ENCODE data around the gene AMDHD1.

The AMDHD1 gene

DNA sequence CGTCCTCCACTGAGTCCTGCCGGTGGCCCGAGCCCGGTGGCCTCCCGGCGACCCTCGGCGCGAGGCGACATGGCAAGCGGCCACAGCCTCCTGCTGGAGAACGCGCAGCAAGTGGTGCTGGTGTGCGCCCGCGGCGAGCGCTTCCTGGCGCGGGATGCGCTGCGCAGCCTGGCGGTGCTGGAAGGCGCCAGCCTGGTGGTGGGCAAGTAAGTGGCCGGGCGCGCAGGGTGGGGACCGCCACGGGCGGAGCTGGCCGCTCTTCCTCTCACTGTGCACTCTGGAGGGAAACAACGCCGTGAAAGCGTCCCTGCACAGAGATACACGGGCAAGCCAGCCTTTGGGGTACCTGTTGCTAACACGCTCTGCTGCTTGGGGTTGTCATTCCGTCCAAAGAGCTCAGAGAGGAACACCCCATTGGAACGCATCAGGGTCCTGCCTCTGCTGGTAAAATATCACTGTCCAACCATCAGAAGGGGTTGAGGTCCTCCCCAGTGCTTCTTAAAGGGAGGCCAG lies at the start of gene AMDHD1:
AMDHD1 (plus strand) TSS at position 2 of the 513 bp plus-strand sequence; CDS start at position 70, 68 bp downstream.
- Histone ChIP-seq H3K4me3 (ENCODE audit: low read depth, low read length) (peak within 1 kb of the TSS; percentile 89), H3K36me3 (ENCODE audit: control insufficient read depth, insufficient read depth, low read length) (no peaks in the 10 kb centered on the region), H3K9ac (ENCODE audit: low read depth, low read length) (peak within 1 kb of the TSS; percentile 66), H3K27me3 (ENCODE audit: control insufficient read depth, insufficient read depth, low read length) (peaks cover 8% of the 10 kb centered on the region), H3K9me3 (ENCODE audit: control insufficient read depth, insufficient read depth, low read length) (no peaks in the 10 kb centered on the region), H3K4me1 (ENCODE audit: control insufficient read depth, insufficient read depth, low read length) (no peaks in the 10 kb centered on the region)

GRCh38 chr12:95896846-95897245 lies 46.3 kb upstream of the AMDHD1 start:
- Histone ChIP-seq H3K36me3 (ENCODE audit: control insufficient read depth, insufficient read depth, low read length) (no peaks in the 10 kb centered on the region), H3K4me3 (ENCODE audit: low read depth, low read length) (no peak overlapping the region), H3K4me1 (ENCODE audit: control insufficient read depth, insufficient read depth, low read length) (no peaks in the 10 kb centered on the region), H3K9me3 (ENCODE audit: control insufficient read depth, insufficient read depth, low read length) (no peaks in the 10 kb centered on the region), H3K27me3 (ENCODE audit: control insufficient read depth, insufficient read depth, low read length) (no peaks in the 10 kb centered on the region), H3K9ac (ENCODE audit: low read depth, low read length) (no peak overlapping the region)

GRCh38 chr12:95898081-95898480 lies 45.0 kb upstream of the AMDHD1 start:
- Histone ChIP-seq H3K9ac (ENCODE audit: low read depth, low read length) (no peak overlapping the region), H3K4me3 (ENCODE audit: low read depth, low read length) (no peak overlapping the region)

GRCh38 chr12:95908573-95908972 lies 34.6 kb upstream of the AMDHD1 start:
- no peaks in the 10 kb centered on the region for H3K27me3 ChIP-seq (ENCODE audit: control insufficient read depth, insufficient read depth, low read length)
- H3K4me3 ChIP-seq (ENCODE audit: low read depth, low read length): no peak overlapping the region
- no peaks in the 10 kb centered on the region for H3K9me3 ChIP-seq (ENCODE audit: control insufficient read depth, insufficient read depth, low read length)
- H3K36me3 ChIP-seq (ENCODE audit: control insufficient read depth, insufficient read depth, low read length): no peaks in the 10 kb centered on the region
- H3K4me1 ChIP-seq (ENCODE audit: control insufficient read depth, insufficient read depth, low read length): no peaks in the 10 kb centered on the region
- H3K9ac ChIP-seq (ENCODE audit: low read depth, low read length): no peak overlapping the region

More at GRCh38 chr12:95898081-95898480, 45.0 kb upstream of the AMDHD1 start:
- Histone ChIP-seq H3K36me3 (ENCODE audit: control insufficient read depth, insufficient read depth, low read length) (no peaks in the 10 kb centered on the region), H3K27me3 (ENCODE audit: control insufficient read depth, insufficient read depth, low read length) (no peaks in the 10 kb centered on the region), H3K4me1 (ENCODE audit: control insufficient read depth, insufficient read depth, low read length) (no peaks in the 10 kb centered on the region), H3K9me3 (ENCODE audit: control insufficient read depth, insufficient read depth, low read length) (no peaks in the 10 kb centered on the region)

- H3K36me3 ChIP-seq (ENCODE audit: control insufficient read depth, insufficient read depth, low read length): no peaks in the 10 kb centered on the region
- H3K4me3 ChIP-seq (ENCODE audit: low read depth, low read length): no peak overlapping the region
- H3K4me1 ChIP-seq (ENCODE audit: control insufficient read depth, insufficient read depth, low read length): no peaks in the 10 kb centered on the region
- H3K27me3 ChIP-seq (ENCODE audit: control insufficient read depth, insufficient read depth, low read length): no peaks in the 10 kb centered on the region
- H3K9me3 ChIP-seq (ENCODE audit: control insufficient read depth, insufficient read depth, low read length): no peaks in the 10 kb centered on the region
- H3K9ac ChIP-seq (ENCODE audit: low read depth, low read length): no peak overlapping the region
Measured at GRCh38 chr12:95909871-95910270, 33.3 kb upstream of the AMDHD1 start.

GRCh38 chr12:95918194-95918993 lies 24.7 kb upstream of the AMDHD1 start:
- Histone ChIP-seq H3K4me1 (ENCODE audit: control insufficient read depth, insufficient read depth, low read length) (no peaks in the 10 kb centered on the region), H3K27me3 (ENCODE audit: control insufficient read depth, insufficient read depth, low read length) (no peaks in the 10 kb centered on the region), H3K9me3 (ENCODE audit: control insufficient read depth, insufficient read depth, low read length) (no peaks in the 10 kb centered on the region), H3K9ac (ENCODE audit: low read depth, low read length) (no peak overlapping the region), H3K4me3 (ENCODE audit: low read depth, low read length) (no peak overlapping the region), H3K36me3 (ENCODE audit: control insufficient read depth, insufficient read depth, low read length) (no peaks in the 10 kb centered on the region)

GRCh38 chr12:95919110-95919509 lies 24.0 kb upstream of the AMDHD1 start:
- no peak overlapping the region for H3K4me3 ChIP-seq (ENCODE audit: low read depth, low read length)

GRCh38 chr12:95922231-95922630 lies 20.9 kb upstream of the AMDHD1 start:
- H3K27me3 ChIP-seq (ENCODE audit: control insufficient read depth, insufficient read depth, low read length): no peaks in the 10 kb centered on the region
- H3K9ac ChIP-seq (ENCODE audit: low read depth, low read length): no peak overlapping the region
- H3K4me1 ChIP-seq (ENCODE audit: control insufficient read depth, insufficient read depth, low read length): no peaks in the 10 kb centered on the region
- H3K36me3 ChIP-seq (ENCODE audit: control insufficient read depth, insufficient read depth, low read length): no peaks in the 10 kb centered on the region
- H3K4me3 ChIP-seq (ENCODE audit: low read depth, low read length): no peak overlapping the region
- no peaks in the 10 kb centered on the region for H3K9me3 ChIP-seq (ENCODE audit: control insufficient read depth, insufficient read depth, low read length)

More at GRCh38 chr12:95919110-95919509, 24.0 kb upstream of the AMDHD1 start:
- Histone ChIP-seq H3K36me3 (ENCODE audit: control insufficient read depth, insufficient read depth, low read length) (no peaks in the 10 kb centered on the region), H3K9me3 (ENCODE audit: control insufficient read depth, insufficient read depth, low read length) (no peaks in the 10 kb centered on the region), H3K27me3 (ENCODE audit: control insufficient read depth, insufficient read depth, low read length) (no peaks in the 10 kb centered on the region), H3K9ac (ENCODE audit: low read depth, low read length) (no peak overlapping the region), H3K4me1 (ENCODE audit: control insufficient read depth, insufficient read depth, low read length) (no peaks in the 10 kb centered on the region)

DNA sequence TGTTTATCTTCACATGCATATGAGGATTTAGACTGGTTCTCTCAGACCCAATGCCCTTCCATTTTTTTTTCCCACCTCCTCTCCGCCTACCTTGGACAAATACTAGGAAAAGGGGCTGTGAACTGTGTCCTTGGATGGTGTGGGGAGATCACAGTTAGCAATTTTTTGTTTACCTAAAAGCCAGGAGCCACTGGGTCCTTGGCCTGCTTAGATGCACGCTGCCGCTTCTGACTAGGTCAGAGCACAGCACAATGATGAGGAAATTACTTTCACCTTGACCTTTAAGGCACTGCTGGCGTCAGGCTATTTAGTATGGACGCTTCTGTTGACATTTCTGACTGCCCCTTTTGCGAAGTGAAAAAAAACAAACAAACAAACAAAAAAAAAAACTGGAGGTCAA lies 2.6 kb upstream of the AMDHD1 start:
- no peak overlapping the region for H3K9ac ChIP-seq (ENCODE audit: low read depth, low read length)
- peaks cover 8% of the 10 kb centered on the region for H3K27me3 ChIP-seq (ENCODE audit: control insufficient read depth, insufficient read depth, low read length)
- no peaks in the 10 kb centered on the region for H3K36me3 ChIP-seq (ENCODE audit: control insufficient read depth, insufficient read depth, low read length)
- H3K4me1 ChIP-seq (ENCODE audit: control insufficient read depth, insufficient read depth, low read length): no peaks in the 10 kb centered on the region
- H3K4me3 ChIP-seq (ENCODE audit: low read depth, low read length): no peak overlapping the region
- H3K9me3 ChIP-seq (ENCODE audit: control insufficient read depth, insufficient read depth, low read length): no peaks in the 10 kb centered on the region

DNA sequence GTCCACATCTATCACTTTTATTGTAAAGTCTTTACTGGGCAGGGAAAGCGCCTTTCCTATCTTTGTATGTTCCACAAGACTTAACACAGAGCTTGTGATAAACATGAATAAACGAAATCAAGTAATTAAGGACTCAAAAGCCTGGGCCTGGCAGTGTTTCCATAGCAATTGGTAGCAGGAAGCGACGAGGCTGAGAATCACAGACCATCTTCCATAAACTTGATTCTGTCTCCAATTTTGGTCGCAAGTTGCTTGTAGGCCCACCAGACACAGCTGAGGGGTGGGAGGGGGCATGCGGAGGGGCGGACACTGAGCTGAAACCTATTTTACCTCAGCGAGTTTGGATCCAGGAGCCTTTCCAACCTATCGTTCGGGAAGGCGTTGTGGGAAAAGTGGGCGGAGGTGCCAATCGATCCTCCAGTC lies 1.0 kb upstream of the AMDHD1 start:
- Histone ChIP-seq H3K9ac (ENCODE audit: low read depth, low read length) (no peak overlapping the region), H3K4me1 (ENCODE audit: control insufficient read depth, insufficient read depth, low read length) (no peaks in the 10 kb centered on the region), H3K9me3 (ENCODE audit: control insufficient read depth, insufficient read depth, low read length) (no peaks in the 10 kb centered on the region), H3K36me3 (ENCODE audit: control insufficient read depth, insufficient read depth, low read length) (no peaks in the 10 kb centered on the region), H3K27me3 (ENCODE audit: control insufficient read depth, insufficient read depth, low read length) (peaks cover 8% of the 10 kb centered on the region), H3K4me3 (ENCODE audit: low read depth, low read length) (peak overlapping the region; percentile 89)

DNA sequence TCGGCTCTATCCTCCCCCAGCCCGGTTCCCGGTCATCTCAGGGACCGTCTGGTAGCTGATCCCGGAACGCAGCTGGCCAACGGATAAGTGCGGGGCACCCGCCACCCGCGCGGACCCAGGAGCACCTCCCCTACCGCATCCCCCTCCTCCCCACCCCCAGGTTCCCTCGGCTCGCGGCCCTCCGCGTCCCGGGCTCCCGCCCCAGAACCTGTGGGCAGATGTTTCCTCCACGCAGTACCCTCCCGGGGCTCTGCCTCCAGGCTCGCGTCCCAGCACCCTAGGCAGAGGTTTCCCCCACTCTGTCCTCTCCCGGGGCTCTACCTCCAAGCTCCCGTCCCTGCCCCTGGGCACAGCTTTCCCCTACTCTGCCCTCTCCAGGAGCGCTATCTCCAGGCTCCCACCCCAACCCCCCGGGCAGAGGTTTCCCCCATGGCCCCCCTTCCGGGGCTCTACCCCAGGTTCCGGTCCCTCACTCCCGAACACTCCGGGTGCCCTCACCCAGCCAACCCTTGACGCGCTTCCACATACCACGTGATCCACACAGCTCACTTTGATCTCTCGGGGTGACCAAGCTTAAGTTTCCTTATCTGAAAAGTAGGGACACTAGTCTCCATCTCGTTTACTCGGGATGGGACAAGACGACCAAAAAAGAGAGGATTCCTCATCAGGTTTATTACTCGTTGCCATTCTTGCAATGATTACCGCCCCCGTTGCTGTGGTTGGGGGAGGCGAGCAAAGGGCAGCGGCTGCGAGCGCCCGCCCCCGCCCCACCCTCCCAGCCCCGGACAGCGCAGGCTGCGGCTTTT lies 404 bp upstream of the AMDHD1 start, which contains the start of gene CCDC38:
CCDC38 (minus strand) TSS at position 91 of the 806 bp plus-strand sequence. CDS start 6,105 bp downstream, outside the sequence.
- peaks cover 8% of the 10 kb centered on the region for H3K27me3 ChIP-seq (ENCODE audit: control insufficient read depth, insufficient read depth, low read length)
- H3K4me3 ChIP-seq (ENCODE audit: low read depth, low read length): peak within 1 kb of the TSS; percentile 89
- H3K36me3 ChIP-seq (ENCODE audit: control insufficient read depth, insufficient read depth, low read length): no peaks in the 10 kb centered on the region
- no peaks in the 10 kb centered on the region for H3K4me1 ChIP-seq (ENCODE audit: control insufficient read depth, insufficient read depth, low read length)
- H3K9me3 ChIP-seq (ENCODE audit: control insufficient read depth, insufficient read depth, low read length): no peaks in the 10 kb centered on the region
- H3K9ac ChIP-seq (ENCODE audit: low read depth, low read length): peak within 1 kb of the TSS; percentile 66
